ENCODE data around the gene NDC80. TPM values are rescaled to one million over a fixed set of nuclear protein-coding genes. Genes with fewer than 3 reads are reported as not detected.
A peak's percentile ranks its signal among the peaks of the same experiment; 100 is the strongest.

Gene NDC80
- total RNA-seq, 1 experiment from 2014 or later = 43.0 TPM

DNA sequence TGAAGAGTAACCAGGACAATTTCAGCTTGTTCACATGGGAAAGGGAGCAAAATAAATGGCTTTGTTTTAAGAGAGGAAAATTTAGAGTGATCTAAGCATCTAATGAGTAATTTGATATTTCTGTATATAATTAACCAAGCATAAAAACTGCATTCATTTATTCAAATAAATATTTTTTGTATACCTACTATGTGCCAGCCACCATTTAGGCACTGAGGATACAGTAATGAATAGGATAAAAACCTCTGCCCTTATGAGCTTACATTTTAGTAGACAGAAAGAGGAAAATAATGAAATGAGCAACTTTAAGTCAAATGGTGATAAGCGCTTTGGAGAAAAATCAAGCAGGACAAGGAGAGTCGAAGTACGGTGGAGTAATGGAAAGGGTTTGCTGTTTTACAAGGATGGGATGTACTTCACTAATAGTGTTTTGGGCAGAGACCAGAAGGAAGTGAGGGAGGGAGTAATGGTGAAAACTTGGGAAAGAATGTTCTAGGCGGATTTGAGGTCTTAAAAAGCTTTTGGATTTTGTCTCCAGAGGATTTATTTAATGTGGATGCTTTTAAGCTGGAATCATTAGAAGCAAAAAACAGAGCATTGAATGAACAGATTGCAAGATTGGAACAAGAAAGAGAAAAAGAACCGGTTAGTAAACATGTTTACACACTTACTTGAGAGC lies 17.4 kb downstream of the NDC80 start:
- ChIA-PET POLR2A (interaction anchor here (0.6 kb wide), 1 partner anchor 1358 kb away, joined by 7 read pairs; no protein-coding TSS in a partner anchor), CTCF (no interaction called here)
- DNase-seq (ENCODE audit: low spot score) (no peak), ATAC-seq (no peak)
- TF ChIP-seq TEAD1 (CRISPR knock-in tag; IDR thresholded peaks at IDR 0.05) (no peak), ZNF423 (CRISPR knock-in tag; IDR thresholded peaks at IDR 0.05) (no peak), NR1H2 (CRISPR knock-in tag; IDR thresholded peaks at IDR 0.05) (no peak)
- no peak overlapping the region for H3K27ac Mint-ChIP-seq
- no peaks in the 10 kb centered on the region for H3K27me3 Mint-ChIP-seq (ENCODE audit: low read depth)
- no peaks in the 10 kb centered on the region for H3K9me3 Mint-ChIP-seq
- H3K4me1 Mint-ChIP-seq = no peaks in the 10 kb centered on the region
- H3K36me3 Mint-ChIP-seq = peaks cover 63% of the 10 kb centered on the region
- H3K4me3 Mint-ChIP-seq = no peak overlapping the region

DNA sequence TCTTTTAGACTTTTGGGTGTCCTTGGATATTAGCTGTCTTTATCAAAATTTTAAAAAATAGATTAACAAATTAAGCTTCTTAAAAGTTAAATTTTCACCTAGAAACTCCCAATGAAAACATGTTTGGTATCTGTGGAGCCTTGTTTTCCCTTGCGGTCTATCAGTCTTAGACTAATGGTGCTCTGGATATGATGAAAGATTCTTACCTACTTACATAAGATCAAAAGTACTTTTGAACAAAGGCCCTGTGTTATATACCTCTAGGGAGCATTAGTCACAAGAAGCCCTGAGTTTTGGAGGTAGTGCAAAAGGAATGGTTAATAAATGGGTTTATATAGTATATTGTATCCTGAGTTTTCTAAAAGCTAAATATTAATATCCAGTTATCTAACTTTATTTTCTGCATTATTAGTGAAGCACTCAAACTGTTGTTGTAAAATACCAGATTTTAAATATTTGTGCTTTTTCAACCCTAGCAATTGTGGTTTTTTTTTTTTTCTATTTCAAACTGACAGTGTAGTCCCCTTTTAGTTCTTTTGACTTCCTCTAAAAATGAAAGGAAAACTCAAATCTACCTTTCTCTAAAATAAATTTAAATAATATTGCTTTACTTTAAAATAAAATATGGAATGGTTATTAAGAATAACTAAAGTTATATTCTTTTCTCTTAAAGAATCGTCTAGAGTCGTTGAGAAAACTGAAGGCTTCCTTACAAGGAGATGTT lies 18.1 kb downstream of the NDC80 start:
- no peaks in the 10 kb centered on the region for H3K27me3 Mint-ChIP-seq (ENCODE audit: low read depth)
- DNase-seq (ENCODE audit: low spot score) (no peak), ATAC-seq (no peak)
- H3K36me3 Mint-ChIP-seq = peaks cover 70% of the 10 kb centered on the region
- peak; percentile 95 for TF ChIP-seq GABPB1 (CRISPR knock-in tag; IDR thresholded peaks at IDR 0.05)
- TF ChIP-seq, protein P1, sequence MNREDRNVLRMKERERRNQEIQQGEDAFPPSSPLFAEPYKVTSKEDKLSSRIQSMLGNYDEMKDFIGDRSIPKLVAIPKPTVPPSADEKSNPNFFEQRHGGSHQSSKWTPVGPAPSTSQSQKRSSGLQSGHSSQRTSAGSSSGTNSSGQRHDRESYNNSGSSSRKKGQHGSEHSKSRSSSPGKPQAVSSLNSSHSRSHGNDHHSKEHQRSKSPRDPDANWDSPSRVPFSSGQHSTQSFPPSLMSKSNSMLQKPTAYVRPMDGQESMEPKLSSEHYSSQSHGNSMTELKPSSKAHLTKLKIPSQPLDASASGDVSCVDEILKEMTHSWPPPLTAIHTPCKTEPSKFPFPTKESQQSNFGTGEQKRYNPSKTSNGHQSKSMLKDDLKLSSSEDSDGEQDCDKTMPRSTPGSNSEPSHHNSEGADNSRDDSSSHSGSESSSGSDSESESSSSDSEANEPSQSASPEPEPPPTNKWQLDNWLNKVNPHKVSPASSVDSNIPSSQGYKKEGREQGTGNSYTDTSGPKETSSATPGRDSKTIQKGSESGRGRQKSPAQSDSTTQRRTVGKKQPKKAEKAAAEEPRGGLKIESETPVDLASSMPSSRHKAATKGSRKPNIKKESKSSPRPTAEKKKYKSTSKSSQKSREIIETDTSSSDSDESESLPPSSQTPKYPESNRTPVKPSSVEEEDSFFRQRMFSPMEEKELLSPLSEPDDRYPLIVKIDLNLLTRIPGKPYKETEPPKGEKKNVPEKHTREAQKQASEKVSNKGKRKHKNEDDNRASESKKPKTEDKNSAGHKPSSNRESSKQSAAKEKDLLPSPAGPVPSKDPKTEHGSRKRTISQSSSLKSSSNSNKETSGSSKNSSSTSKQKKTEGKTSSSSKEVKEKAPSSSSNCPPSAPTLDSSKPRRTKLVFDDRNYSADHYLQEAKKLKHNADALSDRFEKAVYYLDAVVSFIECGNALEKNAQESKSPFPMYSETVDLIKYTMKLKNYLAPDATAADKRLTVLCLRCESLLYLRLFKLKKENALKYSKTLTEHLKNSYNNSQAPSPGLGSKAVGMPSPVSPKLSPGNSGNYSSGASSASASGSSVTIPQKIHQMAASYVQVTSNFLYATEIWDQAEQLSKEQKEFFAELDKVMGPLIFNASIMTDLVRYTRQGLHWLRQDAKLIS (CRISPR knock-in tag; IDR thresholded peaks at IDR 0.05; ENCODE audit: borderline replicate concordance) = no peak
- ChIA-PET CTCF (no interaction called here), POLR2A (interaction anchor here (0.6 kb wide), 1 partner anchor 1359 kb away, joined by 7 read pairs; no protein-coding TSS in a partner anchor)
- no peak overlapping the region for H3K27ac Mint-ChIP-seq
- no peaks in the 10 kb centered on the region for H3K9me3 Mint-ChIP-seq
- H3K4me1 Mint-ChIP-seq = no peaks in the 10 kb centered on the region
- H3K4me3 Mint-ChIP-seq = no peak overlapping the region

DNA sequence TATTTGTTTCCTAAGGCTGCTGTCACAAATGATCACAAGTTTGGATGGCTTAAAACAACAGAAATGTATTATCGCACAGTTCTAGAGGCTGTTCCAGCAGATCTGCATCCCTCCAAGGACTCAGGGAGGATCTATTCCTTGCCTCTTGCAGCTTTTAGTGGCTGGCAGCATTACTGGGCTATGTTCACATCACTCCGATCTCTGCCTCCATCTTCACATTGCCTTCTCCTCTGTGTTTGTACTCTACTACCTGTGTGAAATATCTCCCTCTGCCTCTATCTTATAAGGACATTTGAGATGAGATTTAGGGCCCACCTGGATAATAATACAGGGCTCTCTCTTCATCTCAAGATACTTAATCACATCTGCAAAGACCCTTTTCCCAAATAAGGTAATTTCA lies 18.9 kb downstream of the NDC80 start:
- H3K9me3 Mint-ChIP-seq = no peaks in the 10 kb centered on the region
- ChIA-PET POLR2A (no interaction called here), CTCF (no interaction called here)
- no peak overlapping the region for H3K4me3 Mint-ChIP-seq
- DNase-seq (ENCODE audit: low spot score) = no peak
- H3K4me1 Mint-ChIP-seq = no peaks in the 10 kb centered on the region
- no peaks in the 10 kb centered on the region for H3K27me3 Mint-ChIP-seq (ENCODE audit: low read depth)
- H3K27ac Mint-ChIP-seq = no peak overlapping the region
- TF ChIP-seq EMX1 (CRISPR knock-in tag; IDR thresholded peaks at IDR 0.05) (no peak), ETV6 (CRISPR knock-in tag; IDR thresholded peaks at IDR 0.05) (no peak)
- TF ChIP-seq, protein P2, sequence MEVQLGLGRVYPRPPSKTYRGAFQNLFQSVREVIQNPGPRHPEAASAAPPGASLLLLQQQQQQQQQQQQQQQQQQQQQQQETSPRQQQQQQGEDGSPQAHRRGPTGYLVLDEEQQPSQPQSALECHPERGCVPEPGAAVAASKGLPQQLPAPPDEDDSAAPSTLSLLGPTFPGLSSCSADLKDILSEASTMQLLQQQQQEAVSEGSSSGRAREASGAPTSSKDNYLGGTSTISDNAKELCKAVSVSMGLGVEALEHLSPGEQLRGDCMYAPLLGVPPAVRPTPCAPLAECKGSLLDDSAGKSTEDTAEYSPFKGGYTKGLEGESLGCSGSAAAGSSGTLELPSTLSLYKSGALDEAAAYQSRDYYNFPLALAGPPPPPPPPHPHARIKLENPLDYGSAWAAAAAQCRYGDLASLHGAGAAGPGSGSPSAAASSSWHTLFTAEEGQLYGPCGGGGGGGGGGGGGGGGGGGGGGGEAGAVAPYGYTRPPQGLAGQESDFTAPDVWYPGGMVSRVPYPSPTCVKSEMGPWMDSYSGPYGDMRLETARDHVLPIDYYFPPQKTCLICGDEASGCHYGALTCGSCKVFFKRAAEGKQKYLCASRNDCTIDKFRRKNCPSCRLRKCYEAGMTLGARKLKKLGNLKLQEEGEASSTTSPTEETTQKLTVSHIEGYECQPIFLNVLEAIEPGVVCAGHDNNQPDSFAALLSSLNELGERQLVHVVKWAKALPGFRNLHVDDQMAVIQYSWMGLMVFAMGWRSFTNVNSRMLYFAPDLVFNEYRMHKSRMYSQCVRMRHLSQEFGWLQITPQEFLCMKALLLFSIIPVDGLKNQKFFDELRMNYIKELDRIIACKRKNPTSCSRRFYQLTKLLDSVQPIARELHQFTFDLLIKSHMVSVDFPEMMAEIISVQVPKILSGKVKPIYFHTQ (CRISPR knock-in tag; IDR thresholded peaks at IDR 0.05) = no peak
- TF ChIP-seq, protein P3, sequence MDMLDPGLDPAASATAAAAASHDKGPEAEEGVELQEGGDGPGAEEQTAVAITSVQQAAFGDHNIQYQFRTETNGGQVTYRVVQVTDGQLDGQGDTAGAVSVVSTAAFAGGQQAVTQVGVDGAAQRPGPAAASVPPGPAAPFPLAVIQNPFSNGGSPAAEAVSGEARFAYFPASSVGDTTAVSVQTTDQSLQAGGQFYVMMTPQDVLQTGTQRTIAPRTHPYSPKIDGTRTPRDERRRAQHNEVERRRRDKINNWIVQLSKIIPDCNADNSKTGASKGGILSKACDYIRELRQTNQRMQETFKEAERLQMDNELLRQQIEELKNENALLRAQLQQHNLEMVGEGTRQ (CRISPR knock-in tag; IDR thresholded peaks at IDR 0.05) = no peak
- no peak for ATAC-seq
- peaks cover 70% of the 10 kb centered on the region for H3K36me3 Mint-ChIP-seq

DNA sequence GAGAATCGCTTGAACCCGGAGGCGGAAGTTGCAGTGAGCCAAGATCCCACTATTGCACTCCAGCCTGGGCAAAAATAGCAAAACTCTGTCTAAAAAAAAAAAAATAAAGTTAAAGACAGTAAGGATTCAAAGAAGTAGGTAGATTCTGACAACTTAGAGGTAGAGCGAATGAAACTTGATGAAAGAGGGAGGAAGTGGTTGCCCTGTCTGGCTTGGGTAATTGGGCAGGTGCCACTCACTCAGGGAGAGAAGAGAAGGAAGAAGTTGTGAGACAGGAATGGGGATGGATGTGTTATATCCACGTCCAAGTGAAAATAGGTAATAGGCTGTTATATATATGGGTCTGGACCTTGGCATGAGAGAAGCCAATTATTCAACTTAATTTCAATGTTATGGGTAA lies 26.3 kb downstream of the NDC80 start:
- Mint-ChIP-seq H3K27me3 (ENCODE audit: low read depth) (no peaks in the 10 kb centered on the region), H3K36me3 (peaks cover 57% of the 10 kb centered on the region), H3K27ac (no peak overlapping the region), H3K9me3 (peaks cover 5% of the 10 kb centered on the region), H3K4me1 (no peaks in the 10 kb centered on the region), H3K4me3 (no peak overlapping the region)
- POLR2A ChIA-PET = no interaction called here
- no peak for ATAC-seq
- CTCF ChIA-PET = no interaction called here
- TF ChIP-seq FOXP1 (CRISPR knock-in tag; IDR thresholded peaks at IDR 0.05; ENCODE audit: borderline replicate concordance) = no peak
- no peak for TF ChIP-seq MXD4 (CRISPR knock-in tag; IDR thresholded peaks at IDR 0.05; ENCODE audit: borderline replicate concordance)
- TF ChIP-seq, protein P4, sequence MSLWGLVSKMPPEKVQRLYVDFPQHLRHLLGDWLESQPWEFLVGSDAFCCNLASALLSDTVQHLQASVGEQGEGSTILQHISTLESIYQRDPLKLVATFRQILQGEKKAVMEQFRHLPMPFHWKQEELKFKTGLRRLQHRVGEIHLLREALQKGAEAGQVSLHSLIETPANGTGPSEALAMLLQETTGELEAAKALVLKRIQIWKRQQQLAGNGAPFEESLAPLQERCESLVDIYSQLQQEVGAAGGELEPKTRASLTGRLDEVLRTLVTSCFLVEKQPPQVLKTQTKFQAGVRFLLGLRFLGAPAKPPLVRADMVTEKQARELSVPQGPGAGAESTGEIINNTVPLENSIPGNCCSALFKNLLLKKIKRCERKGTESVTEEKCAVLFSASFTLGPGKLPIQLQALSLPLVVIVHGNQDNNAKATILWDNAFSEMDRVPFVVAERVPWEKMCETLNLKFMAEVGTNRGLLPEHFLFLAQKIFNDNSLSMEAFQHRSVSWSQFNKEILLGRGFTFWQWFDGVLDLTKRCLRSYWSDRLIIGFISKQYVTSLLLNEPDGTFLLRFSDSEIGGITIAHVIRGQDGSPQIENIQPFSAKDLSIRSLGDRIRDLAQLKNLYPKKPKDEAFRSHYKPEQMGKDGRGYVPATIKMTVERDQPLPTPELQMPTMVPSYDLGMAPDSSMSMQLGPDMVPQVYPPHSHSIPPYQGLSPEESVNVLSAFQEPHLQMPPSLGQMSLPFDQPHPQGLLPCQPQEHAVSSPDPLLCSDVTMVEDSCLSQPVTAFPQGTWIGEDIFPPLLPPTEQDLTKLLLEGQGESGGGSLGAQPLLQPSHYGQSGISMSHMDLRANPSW (CRISPR knock-in tag; conservative IDR thresholded peaks at IDR 0.05; ENCODE audit: low read depth) = no peak
- TF ChIP-seq ZNF416 (CRISPR knock-in tag; IDR thresholded peaks at IDR 0.05) = no peak
- DNase-seq (ENCODE audit: low spot score) = no peak

All from WTC11 (cell line).